ENCODE measurements around the gene C1orf122. TPM values are rescaled to one million over a fixed set of nuclear protein-coding genes. Genes with fewer than 3 reads are reported as not detected.
"Not testable (repeated sequence)": the region's sequence is repeated elsewhere in the genome, so short reads cannot be mapped to it uniquely, and the experiment has no call there.

The C1orf122 gene
- total RNA-seq, 1 donor from 2014 or later, result 284 TPM

DNA sequence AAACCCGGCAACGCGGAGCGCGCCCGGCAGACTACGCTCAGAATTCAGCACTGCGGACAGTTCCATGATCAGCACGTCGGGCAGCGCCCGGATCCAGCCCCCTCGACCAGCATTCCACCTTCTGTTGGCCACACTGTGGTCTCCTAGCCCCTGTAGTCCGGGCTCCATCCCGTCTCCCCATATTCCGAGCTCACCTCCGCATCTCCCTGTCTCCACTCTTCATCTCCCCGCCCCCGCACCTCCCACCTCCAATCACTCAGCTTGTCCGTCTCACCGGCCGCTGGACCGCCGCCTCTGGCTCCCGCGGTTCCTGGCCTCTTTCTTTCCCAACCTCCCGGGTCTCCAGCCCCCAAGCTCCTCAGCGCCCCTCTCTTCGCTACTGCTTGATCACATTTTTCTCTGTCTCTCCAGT is 43.2 kb upstream of the C1orf122 start:
- no peaks in the 10 kb centered on the region for H3K9me3 ChIP-seq
- peaks cover 15% of the 10 kb centered on the region for H3K27me3 ChIP-seq

DNA sequence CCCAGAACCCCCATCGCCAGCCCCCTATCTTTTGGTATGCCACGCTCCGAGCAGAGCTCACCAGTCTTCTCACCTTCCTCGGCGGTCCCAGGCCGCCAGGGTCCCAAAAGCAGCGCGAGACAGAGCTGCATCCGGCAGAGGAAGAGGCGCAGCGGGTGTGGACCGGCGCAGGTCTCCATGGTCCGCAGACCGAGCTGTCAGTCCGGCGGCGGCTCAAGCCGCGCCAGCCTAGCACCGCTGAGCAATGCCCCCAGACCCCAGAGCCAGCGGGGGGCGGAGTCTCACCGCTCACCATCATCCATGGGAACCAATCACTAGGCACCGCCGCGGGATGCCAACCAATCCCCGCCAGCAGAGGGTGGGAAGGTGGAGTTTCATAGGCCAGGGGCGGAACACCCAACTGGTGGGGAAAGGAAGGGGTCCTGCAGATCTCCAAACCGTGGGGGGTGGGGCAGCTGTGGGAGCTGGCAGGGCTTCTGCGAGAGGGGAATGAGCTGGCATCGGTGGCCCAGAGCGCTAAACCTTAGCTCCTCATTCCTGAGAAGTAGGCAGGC is 42.6 kb upstream of the C1orf122 start, which contains the start of gene EPHA10:
Gene EPHA10, minus strand, starts transcription at position 233 of the 554 bp plus-strand sequence. Its CDS starts 54 bp downstream, at position 179.
- Histone ChIP-seq H3K4me1 (no peaks in the 10 kb centered on the region), H3K27me3 (peaks cover 15% of the 10 kb centered on the region), H3K4me3 (no peak within 1 kb of the TSS), H3K9me3 (no peaks in the 10 kb centered on the region), H3K27ac (no peak within 1 kb of the TSS), H3K36me3 (no peaks in the 10 kb centered on the region)
- intact Hi-C loops (cut with DNase I), result no loop called here
- DNase-seq (ENCODE audit: low spot score in 2 of 2), result no peak
- TF ChIP-seq, protein P1, sequence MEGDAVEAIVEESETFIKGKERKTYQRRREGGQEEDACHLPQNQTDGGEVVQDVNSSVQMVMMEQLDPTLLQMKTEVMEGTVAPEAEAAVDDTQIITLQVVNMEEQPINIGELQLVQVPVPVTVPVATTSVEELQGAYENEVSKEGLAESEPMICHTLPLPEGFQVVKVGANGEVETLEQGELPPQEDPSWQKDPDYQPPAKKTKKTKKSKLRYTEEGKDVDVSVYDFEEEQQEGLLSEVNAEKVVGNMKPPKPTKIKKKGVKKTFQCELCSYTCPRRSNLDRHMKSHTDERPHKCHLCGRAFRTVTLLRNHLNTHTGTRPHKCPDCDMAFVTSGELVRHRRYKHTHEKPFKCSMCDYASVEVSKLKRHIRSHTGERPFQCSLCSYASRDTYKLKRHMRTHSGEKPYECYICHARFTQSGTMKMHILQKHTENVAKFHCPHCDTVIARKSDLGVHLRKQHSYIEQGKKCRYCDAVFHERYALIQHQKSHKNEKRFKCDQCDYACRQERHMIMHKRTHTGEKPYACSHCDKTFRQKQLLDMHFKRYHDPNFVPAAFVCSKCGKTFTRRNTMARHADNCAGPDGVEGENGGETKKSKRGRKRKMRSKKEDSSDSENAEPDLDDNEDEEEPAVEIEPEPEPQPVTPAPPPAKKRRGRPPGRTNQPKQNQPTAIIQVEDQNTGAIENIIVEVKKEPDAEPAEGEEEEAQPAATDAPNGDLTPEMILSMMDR (IDR thresholded peaks at IDR 0.05), result no peak

More for the DNA sequence above, 43.2 kb upstream of the C1orf122 start:
- Histone ChIP-seq H3K27ac (no peak overlapping the region), H3K36me3 (no peaks in the 10 kb centered on the region), H3K4me3 (no peak overlapping the region), H3K4me1 (no peaks in the 10 kb centered on the region)
- intact Hi-C loops (cut with DNase I), result no loop called here
- DNase-seq (ENCODE audit: low spot score in 2 of 2), result no peak
- TF ChIP-seq, protein P1 (IDR thresholded peaks at IDR 0.05), result no peak

DNA sequence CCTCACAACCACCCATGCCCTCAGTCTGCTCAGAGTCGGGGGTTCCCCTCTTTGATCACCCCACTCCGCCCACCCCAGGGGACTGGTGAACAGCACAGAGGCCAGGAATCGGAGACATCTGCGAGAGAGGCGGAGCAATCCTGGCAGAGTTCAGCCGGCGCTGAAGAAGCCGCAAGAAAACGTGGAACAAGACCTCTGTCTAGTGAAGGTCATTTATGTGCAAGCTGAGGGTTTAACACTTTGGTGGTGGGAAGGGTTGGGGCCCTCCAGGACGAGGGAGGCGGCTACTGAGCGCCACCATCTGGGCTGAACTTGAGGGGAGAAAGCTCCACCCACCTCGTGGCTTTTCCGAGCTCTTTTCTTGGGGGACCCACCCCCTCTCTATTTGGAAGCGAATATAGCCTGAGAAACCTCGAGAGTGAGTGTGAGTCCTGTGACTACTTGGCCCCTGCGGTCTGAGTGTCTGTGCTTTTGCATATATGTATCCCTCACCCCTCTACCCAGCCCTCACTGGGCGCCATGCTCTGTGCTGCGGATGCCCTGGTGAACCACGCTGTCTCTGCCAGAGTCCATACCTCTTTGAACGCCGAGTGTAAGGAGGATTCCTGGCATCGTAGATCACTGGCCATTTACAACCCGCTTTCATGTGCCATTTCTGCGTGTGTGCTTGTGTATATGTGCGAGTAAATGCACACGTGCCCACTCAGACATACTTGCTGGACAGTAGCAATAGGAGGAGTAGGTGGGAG is 41.5 kb upstream of the C1orf122 start:
- peaks cover 15% of the 10 kb centered on the region for H3K27me3 ChIP-seq
- H3K9me3 ChIP-seq, result no peaks in the 10 kb centered on the region
- intact Hi-C loops (cut with DNase I), result no loop called here
- no peaks in the 10 kb centered on the region for H3K4me1 ChIP-seq
- H3K4me3 ChIP-seq, result no peak overlapping the region
- no peak for DNase-seq (ENCODE audit: low spot score in 2 of 2)
- TF ChIP-seq, protein P1 (IDR thresholded peaks at IDR 0.05), result no peak
- H3K27ac ChIP-seq, result no peak overlapping the region
- H3K36me3 ChIP-seq, result no peaks in the 10 kb centered on the region

DNA sequence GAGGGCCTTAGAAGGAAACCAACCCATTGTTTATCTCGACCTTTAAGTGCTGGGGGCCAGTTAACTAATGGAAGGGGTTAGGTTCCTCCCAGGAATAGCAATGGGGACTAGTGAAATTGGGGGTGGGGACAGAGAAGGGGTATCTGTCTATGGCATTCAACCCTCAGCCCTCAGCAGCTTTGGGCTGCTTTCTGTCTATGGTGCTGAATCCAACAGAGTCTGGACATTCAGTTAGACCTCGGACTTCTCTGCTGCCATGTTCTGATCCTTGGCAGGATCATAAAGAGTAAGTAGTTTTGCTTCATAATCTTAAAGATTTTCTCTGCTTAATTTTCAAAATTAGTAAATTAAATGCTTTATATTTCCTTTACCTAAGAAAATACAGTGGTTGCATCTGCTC is 40.1 kb upstream of the C1orf122 start:
- DNase-seq (ENCODE audit: low spot score in 2 of 2), result no peak
- intact Hi-C loops (cut with DNase I), result no loop called here
- TF ChIP-seq, protein P1 (IDR thresholded peaks at IDR 0.05), result no peak
- no peak overlapping the region for H3K27ac ChIP-seq
- no peak overlapping the region for H3K4me3 ChIP-seq
- H3K27me3 ChIP-seq, result peaks cover 15% of the 10 kb centered on the region
- no peaks in the 10 kb centered on the region for H3K4me1 ChIP-seq
- no peaks in the 10 kb centered on the region for H3K36me3 ChIP-seq
- H3K9me3 ChIP-seq, result no peaks in the 10 kb centered on the region

DNA sequence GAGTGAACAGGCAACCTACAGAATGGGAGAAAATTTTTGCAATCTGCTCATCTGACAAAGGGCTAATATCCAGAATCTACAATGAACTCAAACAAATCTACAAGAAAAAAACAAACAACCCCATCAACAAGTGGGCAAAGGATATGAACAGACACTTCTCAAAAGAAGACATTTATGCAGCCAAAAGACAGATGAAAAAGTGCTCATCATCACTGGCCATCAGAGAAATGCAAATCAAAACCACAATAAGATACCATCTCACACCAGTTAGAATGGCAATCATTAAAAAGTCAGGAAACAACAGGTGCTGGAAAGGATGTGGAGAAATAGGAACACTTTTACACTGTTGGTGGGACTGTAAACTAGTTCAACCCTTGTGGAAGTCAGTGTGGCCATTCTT is 36.1 kb upstream of the C1orf122 start:
- H3K4me3 ChIP-seq; H3K4me1 ChIP-seq; H3K27me3 ChIP-seq; H3K27ac ChIP-seq; H3K36me3 ChIP-seq; intact Hi-C loops (cut with DNase I); DNase-seq (ENCODE audit: low spot score in 2 of 2); H3K9me3 ChIP-seq: not testable (repeated sequence)

DNA sequence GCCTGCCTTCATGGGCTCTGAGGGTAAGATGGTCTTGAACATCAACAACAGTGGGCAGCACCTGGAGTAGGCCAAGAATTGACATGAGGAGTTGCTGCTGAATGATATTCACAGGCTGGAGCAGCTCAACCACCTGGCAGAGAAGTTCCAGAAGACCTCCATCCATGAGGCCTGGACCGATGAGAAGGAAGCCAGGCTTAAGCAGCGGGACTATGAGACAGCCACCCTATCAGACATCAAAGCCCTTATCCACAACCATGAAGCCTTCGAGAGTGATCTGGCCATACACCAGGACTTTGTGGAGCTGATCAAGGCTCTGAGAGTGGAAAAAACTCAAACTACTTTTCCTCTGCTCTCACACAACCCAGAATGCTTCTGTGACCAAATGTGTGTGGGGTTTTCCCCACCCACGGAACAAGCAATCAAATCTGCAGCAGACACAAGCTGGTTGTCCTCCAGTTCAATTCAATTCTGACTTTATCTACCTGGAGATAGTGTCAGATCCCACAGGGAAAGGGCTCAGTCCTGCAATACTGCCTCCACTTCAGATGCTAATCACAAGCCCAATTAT is 30.6 kb upstream of the C1orf122 start:
- intact Hi-C loops (cut with DNase I), result no loop called here
- peak in 1 of 2 donors; percentile 25 for DNase-seq (ENCODE audit: low spot score in 2 of 2)
- no peak overlapping the region for H3K4me3 ChIP-seq
- no peak overlapping the region for H3K27ac ChIP-seq
- TF ChIP-seq, protein P1 (IDR thresholded peaks at IDR 0.05), result no peak
- no peaks in the 10 kb centered on the region for H3K27me3 ChIP-seq
- H3K9me3 ChIP-seq, result no peaks in the 10 kb centered on the region
- no peaks in the 10 kb centered on the region for H3K4me1 ChIP-seq
- H3K36me3 ChIP-seq, result no peaks in the 10 kb centered on the region
